ENCODE measurements around the gene ALOX12.
A peak's percentile ranks its signal among the peaks of the same experiment; 100 is the strongest.

ALOX12 gene

GRCh38 chr17:7002288-7003047 is 6.6 kb downstream of the ALOX12 start:
- DNase-seq: no peak

GRCh38 chr17:7003745-7004144 is 7.9 kb downstream of the ALOX12 start:
- DNase-seq: no peak

- DNase-seq: peak; percentile 61
Measured at GRCh38 chr17:7004398-7005253, 8.8 kb downstream of the ALOX12 start.

GRCh38 chr17:7005716-7006115 is 9.9 kb downstream of the ALOX12 start:
- no peak for DNase-seq

GRCh38 chr17:7007143-7007542 is 11.3 kb downstream of the ALOX12 start:
- DNase-seq: no peak

GRCh38 chr17:7010523-7010922 is 14.7 kb downstream of the ALOX12 start:
- no peak for DNase-seq

GRCh38 chr17:7011415-7011814 is 15.6 kb downstream of the ALOX12 start:
- no peak for DNase-seq

- no peak for DNase-seq
Measured at GRCh38 chr17:7011942-7012254, 16.0 kb downstream of the ALOX12 start.

GRCh38 chr17:7014261-7014994 is 18.6 kb downstream of the ALOX12 start:
- peak; percentile 97 for DNase-seq

- DNase-seq: peak; percentile 57
Measured at GRCh38 chr17:7014995-7015958, 19.4 kb downstream of the ALOX12 start.

- DNase-seq: no peak
Measured at GRCh38 chr17:7016418-7016817, 20.6 kb downstream of the ALOX12 start.

GRCh38 chr17:7016886-7017826 is 21.3 kb downstream of the ALOX12 start:
- no peak for DNase-seq

- no peak for DNase-seq
Measured at GRCh38 chr17:7017827-7018200, 22.0 kb downstream of the ALOX12 start.

GRCh38 chr17:7018331-7018964 is 22.6 kb downstream of the ALOX12 start:
- no peak for DNase-seq

GRCh38 chr17:7019367-7019766 is 23.5 kb downstream of the ALOX12 start:
- DNase-seq: no peak

- peak; percentile 63 for DNase-seq
Measured at GRCh38 chr17:7019839-7020519, 24.1 kb downstream of the ALOX12 start.

GRCh38 chr17:7020894-7021664 is 25.2 kb downstream of the ALOX12 start:
- no peak for DNase-seq

GRCh38 chr17:7021993-7022778 is 26.3 kb downstream of the ALOX12 start:
- DNase-seq: peak; percentile 54

Measured in fibroblast of skin of right quadriceps (primary cell).